Loucy (cell line): ENCODE data around the gene SHROOM3.

Source experiments
- H2AFZ ChIP-seq: fragments of 200-600 bp; sonication (generic); 2 replicates; pipeline ENCODE4 v1.6.0; 2016; ENCODE audit warnings: antibody characterized with exemption, mild to moderate bottlenecking, low read length, moderate library complexity
- H3F3A ChIP-seq: fragments of 200-600 bp; 2 replicates; pipeline ENCODE4 v1.6.0; 2016; ENCODE audit warnings: antibody characterized with exemption, low read depth, mild to moderate bottlenecking
- H3K27me3 ChIP-seq: fragments of 200-600 bp; sonication (generic); 2 replicates; pipeline ENCODE4 v1.6.1; 2014; ENCODE audit warnings: low read length, mild to moderate bottlenecking; ENCODE audit not compliant: insufficient read depth, poor library complexity, severe bottlenecking
- H3K36me3 ChIP-seq: fragments of 200-600 bp; sonication (generic); 2 replicates; pipeline ENCODE4 v1.6.1; 2016; ENCODE audit warnings: low read length; ENCODE audit not compliant: insufficient read depth
- H3K4me1 ChIP-seq: fragments of 200-600 bp; sonication (generic); 2 replicates; pipeline ENCODE4 v1.5.1; 2014; ENCODE audit warnings: low read length, mild to moderate bottlenecking; ENCODE audit not compliant: insufficient read depth, poor library complexity, severe bottlenecking
- H3K4me2 ChIP-seq: fragments of 200-600 bp; sonication (generic); 2 replicates; pipeline ENCODE4 v1.6.0; 2014; ENCODE audit warnings: antibody characterized with exemption, low read length, low read depth, mild to moderate bottlenecking; ENCODE audit not compliant: poor library complexity, severe bottlenecking
- H3K4me3 ChIP-seq: fragments of 200-600 bp; sonication (generic); 2 replicates; pipeline ENCODE4 v1.5.1; 2014; ENCODE audit warnings: low read length, mild to moderate bottlenecking, mixed read lengths; ENCODE audit not compliant: poor library complexity, severe bottlenecking
- H3K79me2 ChIP-seq: fragments of 200-600 bp; sonication (generic); 2 replicates; pipeline ENCODE4 v1.6.1; 2014; ENCODE audit warnings: low read length; ENCODE audit not compliant: insufficient read depth
- H3K9ac ChIP-seq: fragments of 200-600 bp; sonication (generic); 2 replicates; pipeline ENCODE4 v1.6.0; 2014; ENCODE audit warnings: mild to moderate bottlenecking, low read depth, low read length, moderate library complexity; ENCODE audit not compliant: poor library complexity, severe bottlenecking
- H3K9me2 ChIP-seq: fragments of 200-600 bp; sonication (generic); replicated peaks from 2 replicates; pipeline ENCODE4 v1.6.1; 2016; ENCODE audit warnings: low read depth, low read length, mixed read lengths
- H3K9me3 ChIP-seq: fragments of 200-600 bp; sonication (generic); 2 replicates; pipeline ENCODE4 v1.6.1; 2014; ENCODE audit warnings: mild to moderate bottlenecking, antibody characterized with exemption, low read length, low read depth; ENCODE audit not compliant: insufficient read depth
- H4K20me1 ChIP-seq: fragments of 200-600 bp; sonication (generic); 2 replicates; pipeline ENCODE4 v1.6.0; 2014; ENCODE audit warnings: antibody characterized with exemption, low read length, mild to moderate bottlenecking; ENCODE audit not compliant: insufficient read depth, poor library complexity, severe bottlenecking
- EZH2phosphoT487 ChIP-seq: fragments of 200-600 bp; IDR thresholded peaks from 2 replicates; pipeline ENCODE4 v1.6.1; 2018; ENCODE audit warnings: antibody characterized with exemption, mild to moderate bottlenecking, moderate library complexity, borderline replicate concordance
- TF ChIP-seq, protein P1 (sequence below): fragments of 200-600 bp; sonication (generic); conservative IDR thresholded peaks from 2 replicates; pipeline ENCODE4 v1.5.1; 2014; ENCODE audit warnings: mild to moderate bottlenecking, antibody characterized with exemption, low read length

Gene SHROOM3

DNA sequence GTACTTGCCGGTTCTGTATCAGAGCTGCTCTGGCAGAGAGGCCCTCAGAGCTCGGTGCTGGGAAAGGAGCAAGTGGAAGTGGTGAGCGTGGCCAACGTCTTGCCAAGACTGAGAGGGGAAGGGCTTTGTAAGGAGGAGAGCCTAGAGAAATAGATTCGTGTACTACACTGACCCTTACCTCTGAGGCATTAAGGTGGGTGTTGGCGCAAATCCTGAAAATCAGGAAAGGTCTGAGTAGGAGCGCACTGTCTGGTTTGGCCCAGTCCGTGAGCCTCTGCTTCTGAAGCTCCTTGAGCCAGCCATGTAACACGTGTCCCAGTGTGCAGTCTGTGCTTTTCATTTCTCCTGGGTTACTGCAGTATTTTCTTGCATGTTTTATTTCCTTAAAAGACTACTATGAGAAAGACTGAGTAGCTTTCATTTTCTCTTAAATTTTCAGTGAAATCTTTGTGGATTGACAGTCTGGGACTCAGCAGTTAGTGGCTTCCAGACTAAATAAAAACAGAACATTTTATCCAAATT, 322.4 kb downstream of the SHROOM3 start:
- Histone ChIP-seq H3K79me2 (no peaks in the 10 kb centered on the region), H3K4me1 (peaks cover 52% of the 10 kb centered on the region), H4K20me1 (no peaks in the 10 kb centered on the region), H3K36me3 (no peaks in the 10 kb centered on the region), H3K4me2 (no peak overlapping the region), H3K27me3 (no peaks in the 10 kb centered on the region), H3K9me3 (no peaks in the 10 kb centered on the region), H3F3A (peaks cover under 1% of the 10 kb centered on the region; the same call in 1 of the 2 replicates), H3K9me2 (no peaks in the 10 kb centered on the region), H3K9ac (peak overlapping the region; percentile 45), H2AFZ (peak overlapping the region; percentile 48), H3K4me3 (no peak overlapping the region)
- TF ChIP-seq EZH2phosphoT487 = no peak
- TF ChIP-seq, protein P1, sequence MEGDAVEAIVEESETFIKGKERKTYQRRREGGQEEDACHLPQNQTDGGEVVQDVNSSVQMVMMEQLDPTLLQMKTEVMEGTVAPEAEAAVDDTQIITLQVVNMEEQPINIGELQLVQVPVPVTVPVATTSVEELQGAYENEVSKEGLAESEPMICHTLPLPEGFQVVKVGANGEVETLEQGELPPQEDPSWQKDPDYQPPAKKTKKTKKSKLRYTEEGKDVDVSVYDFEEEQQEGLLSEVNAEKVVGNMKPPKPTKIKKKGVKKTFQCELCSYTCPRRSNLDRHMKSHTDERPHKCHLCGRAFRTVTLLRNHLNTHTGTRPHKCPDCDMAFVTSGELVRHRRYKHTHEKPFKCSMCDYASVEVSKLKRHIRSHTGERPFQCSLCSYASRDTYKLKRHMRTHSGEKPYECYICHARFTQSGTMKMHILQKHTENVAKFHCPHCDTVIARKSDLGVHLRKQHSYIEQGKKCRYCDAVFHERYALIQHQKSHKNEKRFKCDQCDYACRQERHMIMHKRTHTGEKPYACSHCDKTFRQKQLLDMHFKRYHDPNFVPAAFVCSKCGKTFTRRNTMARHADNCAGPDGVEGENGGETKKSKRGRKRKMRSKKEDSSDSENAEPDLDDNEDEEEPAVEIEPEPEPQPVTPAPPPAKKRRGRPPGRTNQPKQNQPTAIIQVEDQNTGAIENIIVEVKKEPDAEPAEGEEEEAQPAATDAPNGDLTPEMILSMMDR = no peak

DNA sequence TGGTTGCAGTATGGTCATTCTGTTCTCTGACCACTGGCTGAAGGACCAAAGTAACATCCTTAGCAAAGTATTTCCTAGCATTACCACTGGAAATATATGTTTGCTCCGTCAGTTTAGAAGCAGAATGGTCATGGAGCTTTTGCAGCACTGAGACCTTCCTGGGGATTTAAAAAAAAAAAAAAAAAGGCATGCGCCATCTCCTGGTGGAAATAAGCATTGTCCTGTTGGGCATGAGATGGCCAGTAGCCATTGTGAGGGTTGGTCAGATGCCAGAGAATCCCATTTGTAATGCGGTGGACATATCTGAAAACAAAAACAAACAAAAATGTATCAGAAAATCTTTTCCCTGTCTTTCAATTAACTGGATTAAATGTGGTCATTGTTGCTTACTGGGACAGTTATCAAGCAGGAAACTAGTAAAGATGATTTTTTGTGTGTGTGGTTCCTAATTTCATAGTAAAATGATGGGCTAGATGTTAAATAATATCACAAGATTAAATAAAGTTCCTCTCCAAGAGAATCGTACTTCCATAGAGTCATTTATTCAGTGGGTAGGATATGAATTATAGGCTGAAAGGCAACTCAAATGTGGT, 323.4 kb downstream of the SHROOM3 start:
- no peaks in the 10 kb centered on the region for H3K36me3 ChIP-seq
- H4K20me1 ChIP-seq = no peaks in the 10 kb centered on the region
- H3K27me3 ChIP-seq = no peaks in the 10 kb centered on the region
- TF ChIP-seq, protein P1 = peak; percentile 94
- no peak for TF ChIP-seq EZH2phosphoT487
- H3K9ac ChIP-seq = peak overlapping the region; percentile 45
- no peaks in the 10 kb centered on the region; the same call in 1 of the 2 replicates for H3F3A ChIP-seq
- H3K4me3 ChIP-seq = no peak overlapping the region
- no peak overlapping the region for H3K4me2 ChIP-seq
- no peaks in the 10 kb centered on the region for H3K79me2 ChIP-seq
- no peaks in the 10 kb centered on the region for H3K9me3 ChIP-seq
- peaks cover 43% of the 10 kb centered on the region for H3K4me1 ChIP-seq
- no peaks in the 10 kb centered on the region for H3K9me2 ChIP-seq
- peak overlapping the region; percentile 62 for H2AFZ ChIP-seq

DNA sequence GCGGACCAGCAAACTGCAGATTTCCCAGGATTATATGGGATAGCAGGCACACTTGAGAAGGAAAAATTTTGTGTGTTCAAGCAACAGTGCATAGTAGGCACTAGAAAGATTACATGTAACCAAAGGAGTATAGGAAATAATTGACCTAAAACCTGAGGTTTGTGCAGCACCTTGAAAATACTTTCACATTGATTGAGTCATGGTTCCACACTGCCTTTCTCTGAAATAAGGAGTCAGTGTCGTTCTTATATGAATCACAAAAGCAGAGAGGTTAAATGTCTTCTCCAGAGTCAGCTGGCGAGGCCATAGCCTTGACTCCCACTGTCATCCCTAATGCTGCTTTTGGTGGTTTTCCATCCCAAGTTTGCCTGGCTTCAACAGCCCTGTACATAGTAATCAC, 324.0 kb downstream of the SHROOM3 start:
- Histone ChIP-seq H3K4me3 (no peak overlapping the region), H4K20me1 (no peaks in the 10 kb centered on the region), H3F3A (no peaks in the 10 kb centered on the region; the same call in 1 of the 2 replicates), H3K27me3 (no peaks in the 10 kb centered on the region), H3K9me2 (no peaks in the 10 kb centered on the region), H3K9me3 (no peaks in the 10 kb centered on the region), H3K9ac (no peak overlapping the region), H2AFZ (peak overlapping the region; percentile 62; the same call in 1 of the 2 replicates), H3K4me2 (no peak overlapping the region), H3K79me2 (no peaks in the 10 kb centered on the region), H3K36me3 (no peaks in the 10 kb centered on the region), H3K4me1 (peaks cover 37% of the 10 kb centered on the region)
- no peak for TF ChIP-seq EZH2phosphoT487
- TF ChIP-seq, protein P1 = no peak
